Activated B cell treated with CpG ODN at 0.5 μM for 24 hours (primary cell): ENCODE data around the gene OR5C1. TPM values are rescaled to one million over a fixed set of nuclear protein-coding genes. Genes with fewer than 3 reads are reported as not detected.

Experiments used
- ATAC-seq: fragments of 200-7000 bp; cut with Tn5 transposase; one replicate; pipeline ENCODE4 v1.10.0; 2021; ENCODE audit warnings: low read depth, mild to moderate bottlenecking, moderate library complexity
- CTCF ChIA-PET: fragments of 350-600 bp; sonication (Branson Sonifier 250); formaldehyde crosslinking; loops from one replicate; lab custom pipeline; 2021; ENCODE audit warnings: antibody characterized with exemption; lab: Charles Lee
- POLR2A ChIA-PET: fragments of 350-600 bp; sonication (Branson Sonifier 250); formaldehyde crosslinking; loops from one replicate; lab custom pipeline; 2021; ENCODE audit warnings: antibody characterized with exemption; lab: Charles Lee
- DNase-seq: peaks from one replicate; pipeline ENCODE4 v3.0.0; 2022
- H3K27ac Mint-ChIP-seq: one replicate; pipeline ENCODE4 v1.8.0; 2020; ENCODE audit warnings: mixed read lengths
- H3K27me3 Mint-ChIP-seq: one replicate; pipeline ENCODE4 v1.8.0; 2021; ENCODE audit warnings: mixed read lengths
- H3K36me3 Mint-ChIP-seq: one replicate; pipeline ENCODE4 v1.8.0; 2021; ENCODE audit warnings: low read depth, mixed read lengths
- H3K4me1 Mint-ChIP-seq: one replicate; pipeline ENCODE4 v1.8.0; 2021; ENCODE audit warnings: mixed read lengths
- H3K4me3 Mint-ChIP-seq: one replicate; pipeline ENCODE4 v1.8.0; 2020; ENCODE audit warnings: mild to moderate bottlenecking, mixed read lengths
- H3K9me3 Mint-ChIP-seq: one replicate; pipeline ENCODE4 v1.8.0; 2020; ENCODE audit warnings: mixed read lengths
- intact Hi-C: fragments of 100-400 bp; cut with micrococcal nuclease; formaldehyde crosslinking; loops from one replicate; pipeline ENCODE4 v1.15.1; 2024
- total RNA-seq: library from RNA; stranded (reverse); gene quantifications from 2 replicates; pipeline ENCODE4 v1.2.3, GENCODE V29; 2022
- TF ChIP-seq, protein P1 (sequence below): fragments of 200-600 bp; IDR thresholded peaks from one replicate; pipeline ENCODE4 v1.8.0; 2022; ENCODE audit warnings: antibody characterized with exemption, mild to moderate bottlenecking

OR5C1 gene
- total RNA-seq, 1 donor from 2014 or later = not detected

DNA sequence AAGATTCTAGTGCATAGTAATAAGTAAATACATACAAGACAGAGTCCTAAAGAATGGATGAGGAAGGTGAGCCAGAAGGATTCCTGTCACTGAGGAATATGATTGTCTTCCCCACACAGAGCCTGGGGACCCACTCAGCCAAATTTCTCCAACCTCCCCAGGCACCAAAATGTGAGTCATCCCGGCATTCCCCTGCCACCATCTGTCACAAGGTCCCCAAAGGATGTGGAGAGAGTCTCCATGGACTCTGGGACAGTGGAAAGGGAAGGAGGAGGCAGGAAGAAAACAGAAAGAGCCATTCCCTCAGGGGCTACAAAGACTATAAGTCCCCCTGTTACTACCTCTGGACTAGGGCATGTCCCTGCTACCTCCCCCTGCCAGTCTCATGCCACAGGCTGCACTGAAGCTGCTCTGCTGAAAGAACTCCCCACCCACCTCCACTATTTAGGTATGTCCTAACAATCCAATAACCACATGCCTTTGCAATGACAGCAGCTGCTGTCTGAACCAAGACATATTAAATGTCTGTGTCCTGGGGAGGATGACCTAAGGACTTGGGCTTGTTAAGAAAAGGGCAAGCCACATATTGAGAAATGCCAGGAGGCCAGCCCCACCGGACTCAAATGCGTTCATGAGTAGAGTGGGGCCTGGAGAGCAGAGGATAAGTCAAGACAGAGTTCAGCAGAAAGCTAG lies 10.7 kb upstream of the OR5C1 start:
- CTCF ChIA-PET = no interaction called here
- intact Hi-C loops = no loop called here
- no peaks in the 10 kb centered on the region for H3K27me3 Mint-ChIP-seq
- H3K27ac Mint-ChIP-seq = no peak overlapping the region
- no peak overlapping the region for H3K4me3 Mint-ChIP-seq
- no peak for ATAC-seq
- H3K9me3 Mint-ChIP-seq = peaks cover 6% of the 10 kb centered on the region
- DNase-seq = no peak
- peaks cover 2% of the 10 kb centered on the region for H3K36me3 Mint-ChIP-seq
- no peaks in the 10 kb centered on the region for H3K4me1 Mint-ChIP-seq
- TF ChIP-seq, protein P1, sequence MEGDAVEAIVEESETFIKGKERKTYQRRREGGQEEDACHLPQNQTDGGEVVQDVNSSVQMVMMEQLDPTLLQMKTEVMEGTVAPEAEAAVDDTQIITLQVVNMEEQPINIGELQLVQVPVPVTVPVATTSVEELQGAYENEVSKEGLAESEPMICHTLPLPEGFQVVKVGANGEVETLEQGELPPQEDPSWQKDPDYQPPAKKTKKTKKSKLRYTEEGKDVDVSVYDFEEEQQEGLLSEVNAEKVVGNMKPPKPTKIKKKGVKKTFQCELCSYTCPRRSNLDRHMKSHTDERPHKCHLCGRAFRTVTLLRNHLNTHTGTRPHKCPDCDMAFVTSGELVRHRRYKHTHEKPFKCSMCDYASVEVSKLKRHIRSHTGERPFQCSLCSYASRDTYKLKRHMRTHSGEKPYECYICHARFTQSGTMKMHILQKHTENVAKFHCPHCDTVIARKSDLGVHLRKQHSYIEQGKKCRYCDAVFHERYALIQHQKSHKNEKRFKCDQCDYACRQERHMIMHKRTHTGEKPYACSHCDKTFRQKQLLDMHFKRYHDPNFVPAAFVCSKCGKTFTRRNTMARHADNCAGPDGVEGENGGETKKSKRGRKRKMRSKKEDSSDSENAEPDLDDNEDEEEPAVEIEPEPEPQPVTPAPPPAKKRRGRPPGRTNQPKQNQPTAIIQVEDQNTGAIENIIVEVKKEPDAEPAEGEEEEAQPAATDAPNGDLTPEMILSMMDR = no peak
- POLR2A ChIA-PET = no interaction called here

GRCh38 chr9:122779181-122779580 lies 9.6 kb upstream of the OR5C1 start:
- no peak for DNase-seq
- Mint-ChIP-seq H3K27me3 (no peaks in the 10 kb centered on the region), H3K4me1 (no peaks in the 10 kb centered on the region), H3K4me3 (no peak overlapping the region), H3K27ac (no peak overlapping the region), H3K36me3 (no peaks in the 10 kb centered on the region), H3K9me3 (no peaks in the 10 kb centered on the region)
- no peak for ATAC-seq
- POLR2A ChIA-PET = no interaction called here
- TF ChIP-seq, protein P1 = no peak
- intact Hi-C loops = no loop called here
- CTCF ChIA-PET = no interaction called here

DNA sequence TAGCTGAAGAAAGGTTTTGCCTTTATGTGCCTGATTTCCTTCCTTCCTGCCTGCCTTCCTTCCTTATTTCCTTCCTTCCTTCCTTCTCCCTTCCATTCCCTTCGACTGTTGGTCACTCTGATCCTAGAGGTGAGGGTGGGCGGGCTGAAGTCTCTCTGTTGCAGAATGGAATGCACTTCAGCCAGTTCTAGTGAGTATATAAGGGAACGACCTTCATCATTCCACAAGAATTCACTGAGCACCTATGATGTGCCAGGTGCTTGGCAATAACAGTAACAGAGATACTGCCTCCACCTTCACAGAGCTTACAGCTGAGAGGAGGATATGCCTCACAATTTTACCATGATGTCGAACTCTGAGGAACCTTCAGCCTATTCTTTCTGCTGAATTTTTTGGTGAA lies 8.7 kb upstream of the OR5C1 start:
- H3K27ac Mint-ChIP-seq = no peak overlapping the region
- no peaks in the 10 kb centered on the region for H3K9me3 Mint-ChIP-seq
- intact Hi-C loops = no loop called here
- ATAC-seq (no peak), DNase-seq (no peak)
- H3K36me3 Mint-ChIP-seq = no peaks in the 10 kb centered on the region
- ChIA-PET CTCF (no interaction called here), POLR2A (no interaction called here)
- no peaks in the 10 kb centered on the region for H3K4me1 Mint-ChIP-seq
- no peaks in the 10 kb centered on the region for H3K27me3 Mint-ChIP-seq
- TF ChIP-seq, protein P1 = no peak
- H3K4me3 Mint-ChIP-seq = no peak overlapping the region

DNA sequence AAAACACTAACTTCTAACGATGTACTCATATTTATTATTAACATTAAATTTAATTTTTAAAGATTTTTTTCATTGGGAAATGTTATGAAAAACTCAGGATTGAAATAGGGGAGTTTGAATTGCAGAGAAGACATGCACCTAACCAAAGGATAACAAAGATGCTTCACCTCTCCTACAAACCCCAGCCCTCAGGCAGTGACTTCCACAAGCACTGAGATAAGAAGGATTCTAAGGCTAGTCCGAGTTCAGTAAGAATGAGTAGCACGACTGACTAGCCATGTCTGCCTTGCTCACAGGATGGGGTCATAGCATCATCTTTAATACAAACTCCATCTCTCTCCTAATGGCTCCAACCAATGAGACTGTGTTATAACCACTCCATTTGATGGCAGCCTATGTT lies 7.1 kb upstream of the OR5C1 start:
- intact Hi-C loops = no loop called here
- ATAC-seq (no peak), DNase-seq (no peak)
- Mint-ChIP-seq H3K4me1 (no peaks in the 10 kb centered on the region), H3K36me3 (no peaks in the 10 kb centered on the region), H3K4me3 (no peak overlapping the region), H3K27me3 (no peaks in the 10 kb centered on the region), H3K9me3 (no peaks in the 10 kb centered on the region), H3K27ac (no peak overlapping the region)
- ChIA-PET CTCF (no interaction called here), POLR2A (no interaction called here)
- TF ChIP-seq, protein P1 = no peak

- intact Hi-C loops = no loop called here
- H3K4me3 Mint-ChIP-seq = no peak overlapping the region
- H3K36me3 Mint-ChIP-seq = no peaks in the 10 kb centered on the region
- no peaks in the 10 kb centered on the region for H3K9me3 Mint-ChIP-seq
- H3K27ac Mint-ChIP-seq = no peak overlapping the region
- no peaks in the 10 kb centered on the region for H3K27me3 Mint-ChIP-seq
- TF ChIP-seq, protein P1 = no peak
- ChIA-PET CTCF (no interaction called here), POLR2A (no interaction called here)
- no peaks in the 10 kb centered on the region for H3K4me1 Mint-ChIP-seq
- ATAC-seq (no peak), DNase-seq (no peak)
These were observed 3.5 kb upstream of the OR5C1 start for GRCh38 chr9:122785269-122785668.
